GM19397 (cell line): Measurements from ENCODE around the gene PDE11A.
"Not testable (repeated sequence)": the region's sequence is repeated elsewhere in the genome, so short reads cannot be mapped to it uniquely, and the experiment has no call there.

Experiments
- ATAC-seq: cut with Tn5 transposase; IDR thresholded peaks from one replicate; pipeline ENCODE4 v1.9.1; 2021; ENCODE audit warnings: mild to moderate bottlenecking, moderate library complexity; ENCODE audit not compliant: unreplicated experiment

Gene PDE11A

GRCh38 chr2:178072383-178073301, at the start of gene PDE11A:
Gene PDE11A, minus strand, starts transcription at chr2:178072777. Its CDS starts 340 bp downstream, at chr2:178072437.
- peak; percentile 63 for ATAC-seq

- no peak for ATAC-seq
Measured at GRCh38 chr2:178119179-178119922, 46.8 kb upstream of the PDE11A start.

DNA sequence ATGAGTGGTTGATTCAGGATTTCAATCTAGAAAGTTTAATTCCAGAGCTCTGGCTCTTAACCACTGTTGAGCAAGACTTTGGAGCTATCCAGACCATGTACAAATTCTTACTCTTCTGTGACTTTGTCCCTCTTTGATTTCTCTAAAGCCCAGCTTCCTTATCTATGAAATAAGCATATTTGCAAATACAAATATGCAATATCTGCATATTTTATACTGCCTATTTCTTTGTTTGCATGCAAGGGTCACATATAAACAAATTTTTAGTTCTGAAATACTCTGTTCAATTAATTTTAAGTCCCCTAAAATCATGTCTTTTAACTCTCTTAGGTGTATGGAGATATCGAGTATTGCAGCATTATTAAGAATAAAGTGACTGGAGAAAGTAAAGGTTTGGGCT, 45.1 kb upstream of the PDE11A start:
- ATAC-seq: no peak

GRCh38 chr2:178115271-178115670, 42.7 kb upstream of the PDE11A start:
- no peak for ATAC-seq

DNA sequence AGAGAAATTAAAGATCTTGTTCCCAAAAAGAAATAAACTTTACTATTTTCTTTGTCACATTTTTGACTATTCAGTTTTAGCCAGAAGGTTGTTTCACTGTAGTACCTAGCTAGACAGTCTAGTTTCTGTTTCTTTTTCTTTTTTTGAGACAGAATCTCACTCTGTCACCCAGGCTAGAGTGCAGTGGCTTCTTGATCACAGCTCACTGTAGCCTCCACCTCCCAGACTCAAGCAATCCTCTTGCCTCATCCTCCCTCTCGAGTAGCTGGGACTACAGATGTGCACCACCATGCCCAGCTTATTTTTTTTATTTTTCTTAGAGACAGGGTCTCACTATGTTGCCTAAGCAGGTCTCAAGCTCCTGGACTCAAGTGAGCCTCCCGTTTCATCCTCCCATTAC, 41.9 kb upstream of the PDE11A start:
- ATAC-seq: peak; percentile 31

- peak; percentile 91 for ATAC-seq
Measured at GRCh38 chr2:178112202-178113152, 39.9 kb upstream of the PDE11A start, which contains the start of gene RBM45. Gene RBM45, plus strand, starts transcription at chr2:178112437. Its CDS starts 110 bp downstream, at chr2:178112547.

DNA sequence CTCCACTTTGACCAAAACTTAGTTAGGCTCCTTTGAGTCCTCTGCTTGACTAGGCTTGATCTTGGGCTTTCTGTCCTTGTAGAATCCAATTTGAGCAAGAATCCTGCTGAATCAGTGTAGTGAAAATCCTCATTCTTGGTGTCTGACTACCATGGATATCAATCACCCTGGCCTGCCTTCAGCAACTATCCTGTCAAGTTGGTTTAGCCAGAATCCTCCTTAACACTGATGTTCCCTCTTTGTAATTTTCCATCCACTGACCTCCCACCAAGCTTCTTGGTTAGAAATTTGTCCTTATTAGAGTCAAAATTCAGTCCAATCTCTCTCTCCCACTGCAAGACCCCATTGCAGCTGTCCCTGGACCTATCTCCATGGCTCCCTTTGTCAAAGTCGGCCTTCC, 39.2 kb upstream of the PDE11A start:
- no peak for ATAC-seq

GRCh38 chr2:178110681-178111080, 38.1 kb upstream of the PDE11A start:
- ATAC-seq: no peak

DNA sequence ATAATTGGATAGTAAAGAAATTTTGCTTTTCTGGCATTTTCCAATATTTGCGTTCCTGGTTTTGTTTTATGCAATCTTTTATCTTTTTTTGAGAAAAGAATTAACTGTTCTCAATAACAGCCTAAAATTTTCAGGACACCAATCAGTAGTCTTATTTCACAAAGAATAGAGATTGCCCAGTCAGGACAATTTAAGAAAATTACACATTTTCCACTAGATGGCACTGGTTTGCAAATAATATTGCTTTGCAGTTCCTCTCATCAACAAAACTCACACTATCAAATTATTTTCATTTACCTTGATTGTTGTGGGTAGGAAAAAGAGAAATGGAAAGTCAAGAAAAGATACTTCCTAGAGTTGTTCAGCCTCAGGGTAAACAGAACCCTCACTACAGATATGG, 37.2 kb upstream of the PDE11A start:
- no peak for ATAC-seq

DNA sequence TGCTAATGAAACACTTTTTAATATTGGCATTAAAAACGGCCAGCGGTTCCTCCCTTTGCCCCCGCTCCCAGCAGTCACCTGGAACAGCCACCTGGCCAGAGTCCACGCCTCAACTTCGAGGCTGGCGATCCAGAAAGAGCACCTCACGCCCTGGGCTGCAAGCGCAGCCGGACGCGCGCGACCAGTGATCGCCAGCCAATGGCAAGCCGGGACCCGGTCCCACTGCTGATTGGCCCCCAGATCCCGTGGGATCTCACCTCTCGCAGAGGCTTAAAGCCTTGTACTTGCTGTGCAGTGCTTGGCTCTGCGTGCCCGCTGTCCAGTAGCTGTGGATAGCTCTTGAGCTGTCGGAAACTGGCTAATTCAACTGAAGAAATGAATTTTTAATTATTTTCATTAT, 35.6 kb upstream of the PDE11A start:
- no peak for ATAC-seq

DNA sequence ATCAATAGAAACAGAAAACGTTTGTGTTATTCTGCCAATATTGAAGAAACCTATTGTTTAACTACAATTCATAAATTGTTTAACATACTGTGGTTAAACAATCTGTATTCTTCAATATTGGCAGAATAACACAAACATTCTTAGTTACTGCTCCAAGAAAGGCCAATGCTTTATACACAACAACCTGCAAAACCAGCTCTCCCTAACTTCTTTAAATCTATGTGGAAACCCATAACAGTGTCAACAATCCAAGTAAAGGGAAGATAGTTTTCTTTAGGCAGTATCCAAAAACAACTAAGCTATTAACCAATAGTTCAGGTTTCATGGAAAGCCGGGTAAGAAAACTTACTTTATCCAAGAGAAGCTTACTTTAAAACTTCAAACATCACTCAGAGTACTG, 33.5 kb upstream of the PDE11A start:
- no peak for ATAC-seq

DNA sequence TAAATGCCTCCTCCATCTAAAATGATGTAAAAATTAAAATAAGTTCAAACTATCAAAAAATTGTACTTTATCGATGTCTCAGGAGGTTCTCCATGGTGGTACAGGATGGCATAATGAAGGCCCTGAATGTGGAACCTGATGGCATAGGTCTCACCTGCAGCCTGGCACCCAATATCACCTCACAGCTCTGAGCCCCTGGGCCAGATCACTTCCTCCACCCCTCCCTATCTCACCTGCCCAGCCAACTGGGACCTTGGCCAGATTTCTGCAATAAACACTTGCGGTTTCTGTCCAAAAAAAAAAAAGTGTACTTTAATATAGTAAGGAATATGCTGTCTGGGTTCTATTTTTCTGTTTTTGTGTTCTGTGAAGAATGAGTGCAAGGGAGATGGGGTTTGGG, 33.0 kb upstream of the PDE11A start:
- ATAC-seq: no peak

DNA sequence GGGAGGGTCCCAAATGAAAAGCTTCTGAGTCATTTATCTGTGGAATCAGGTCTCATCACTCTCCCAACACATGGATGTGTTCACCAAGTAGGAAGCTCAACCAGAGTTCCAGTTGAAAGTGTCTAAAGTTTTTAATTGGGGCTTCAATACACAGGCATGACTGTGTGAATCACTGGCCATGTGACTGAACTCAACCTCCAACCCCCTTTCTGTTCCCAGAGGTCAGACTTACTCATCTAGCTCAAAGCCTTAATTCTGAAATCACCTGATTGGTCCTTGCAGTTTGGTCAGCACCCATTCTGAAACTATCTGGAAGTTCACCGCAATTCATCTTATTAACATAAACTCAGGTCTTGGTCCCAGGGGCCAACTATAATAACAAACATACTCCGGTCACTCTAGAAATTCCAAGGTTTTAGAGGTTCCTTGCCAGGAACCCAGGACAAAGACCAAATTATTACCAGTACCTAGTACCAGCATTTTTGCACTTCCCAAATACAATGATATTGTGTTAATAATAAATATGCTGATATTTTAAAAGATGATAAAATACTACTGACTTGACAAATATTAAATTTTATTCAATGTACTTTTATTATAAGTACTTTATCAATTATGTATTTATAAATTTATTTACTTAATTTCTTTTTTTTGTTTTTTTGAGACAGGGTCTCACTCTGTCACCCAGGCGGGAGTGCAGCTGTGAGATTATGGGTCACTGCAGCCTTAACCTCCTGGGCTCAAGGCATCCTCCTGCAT, 28.9 kb upstream of the PDE11A start:
- ATAC-seq: no peak

GRCh38 chr2:178093471-178093870, 20.9 kb upstream of the PDE11A start:
- no peak for ATAC-seq

DNA sequence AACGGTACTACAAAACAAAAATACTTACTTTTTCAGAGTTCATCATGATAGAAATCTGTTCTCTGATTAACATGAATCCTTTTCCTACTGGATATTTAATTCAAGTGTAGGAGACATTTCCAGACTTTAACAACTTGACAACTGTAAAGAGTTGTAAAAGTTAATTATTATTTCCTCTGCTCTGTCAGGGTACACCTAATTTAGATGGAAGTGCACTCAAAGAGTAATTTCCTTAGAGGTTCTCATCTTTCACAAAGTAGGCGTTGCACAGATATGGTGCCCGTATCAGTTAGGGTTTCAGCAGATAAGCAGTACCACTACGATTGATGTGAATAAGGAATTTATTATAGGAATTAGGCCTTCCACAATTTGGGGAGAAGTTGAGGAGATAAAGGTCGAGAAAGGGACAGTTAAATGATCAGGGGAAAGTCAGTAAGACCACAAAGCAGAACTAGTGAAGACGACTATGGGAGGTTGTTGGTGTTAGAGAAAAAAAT, 16.2 kb upstream of the PDE11A start:
- no peak for ATAC-seq

DNA sequence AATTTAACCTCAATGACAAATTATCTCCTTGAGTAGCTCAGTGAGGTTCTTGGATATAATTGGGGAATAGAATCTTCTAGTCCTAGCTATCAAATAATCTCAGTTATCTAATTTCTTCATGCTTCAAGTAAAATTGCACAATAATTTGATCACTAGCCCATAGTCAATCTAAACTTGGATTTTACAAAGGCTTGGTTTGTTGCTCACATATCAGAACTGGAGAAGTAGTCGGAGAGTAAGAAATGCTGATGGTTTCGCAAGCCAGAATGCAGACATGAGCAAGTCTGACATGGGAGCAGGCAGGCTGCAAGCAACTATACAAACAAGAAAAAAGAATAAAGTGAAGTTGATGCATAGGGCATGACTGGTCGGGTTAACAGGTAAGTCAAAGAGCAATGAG, 11.7 kb upstream of the PDE11A start:
- ATAC-seq: no peak

- ATAC-seq: no peak
Measured at GRCh38 chr2:178082408-178083045, 9.9 kb upstream of the PDE11A start.

- not testable (repeated sequence) for ATAC-seq
Measured at GRCh38 chr2:178079279-178079678, 6.7 kb upstream of the PDE11A start.

DNA sequence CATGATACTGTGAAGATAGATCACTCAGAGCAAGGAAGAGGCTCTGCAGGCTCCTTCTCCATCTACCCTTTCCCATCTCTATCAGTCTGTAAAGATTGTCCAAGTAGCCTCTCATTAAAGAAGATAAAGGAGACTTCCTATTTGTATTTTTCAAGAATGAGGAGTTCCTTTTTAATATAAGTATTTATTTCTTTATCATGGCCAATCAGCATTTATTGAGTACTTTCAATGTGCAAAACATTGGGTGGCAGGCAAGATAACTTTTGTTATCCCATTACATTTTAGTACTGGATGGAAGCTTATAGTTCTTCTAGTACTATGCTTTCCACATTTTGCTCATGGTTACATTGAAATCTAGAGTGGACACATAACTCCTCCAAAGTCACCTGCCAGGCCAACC, 3.6 kb upstream of the PDE11A start:
- no peak for ATAC-seq

GRCh38 chr2:178075006-178075326, 2.4 kb upstream of the PDE11A start:
- ATAC-seq: no peak
